GM12878 (cell line): ENCODE results near the gene PDIA4.

Experiments used
- CEBPB ChIP-seq, 2 experiments: fragments of 150-350 bp in 1 of 2; IDR thresholded peaks; 2 replicates each; pipeline ENCODE4 v1.6.1; 2012 to 2014; ENCODE audit warnings: low read depth in 2 of 2, low read length in 2 of 2, borderline replicate concordance in 1 of 2, inconsistent platforms in 1 of 2
- CEBPZ ChIP-seq: fragments of 150-350 bp; IDR thresholded peaks from 2 replicates; pipeline ENCODE4 v1.6.1; 2016; ENCODE audit warnings: low read depth, low read length
- CTCF ChIP-seq, 3 experiments: IDR thresholded peaks in 2 of 3; conservative IDR thresholded peaks in 1 of 3; 2 replicates each; pipeline ENCODE4 v1.5.1; 2011; ENCODE audit warnings: low read depth in 3 of 3, low read length in 3 of 3, mild to moderate bottlenecking in 3 of 3, control low read depth in 2 of 3, moderate library complexity in 2 of 3, inconsistent platforms in 1 of 3, mixed read lengths in 1 of 3; ENCODE audit not compliant: control insufficient read depth in 2 of 3, insufficient read depth in 1 of 3; ENCODE audit errors: extremely low read depth in 1 of 3
- ESRRA ChIP-seq: IDR thresholded peaks from 2 replicates; pipeline ENCODE4 v1.6.1; 2012; ENCODE audit warnings: mild to moderate bottlenecking, low read length, improper control_type of control experiment
- MAX ChIP-seq: IDR thresholded peaks from 2 replicates; pipeline ENCODE4 v1.6.1; 2012; ENCODE audit warnings: low read depth, low read length, improper control_type of control experiment
- PAX8 ChIP-seq: fragments of 450-650 bp; IDR thresholded peaks from 2 replicates; pipeline ENCODE4 v1.6.1; 2017; ENCODE audit warnings: mild to moderate bottlenecking, moderate library complexity
- POLR2A ChIP-seq: IDR thresholded peaks from 2 replicates; pipeline ENCODE4 v1.6.1; 2011; ENCODE audit warnings: low read depth, mild to moderate bottlenecking, low read length
- SIX5 ChIP-seq: IDR thresholded peaks from 2 replicates; pipeline ENCODE4 v1.6.1; 2011; ENCODE audit warnings: mild to moderate bottlenecking, low read depth, low read length, moderate library complexity; ENCODE audit not compliant: severe bottlenecking
- WRNIP1 ChIP-seq: IDR thresholded peaks from 2 replicates; pipeline ENCODE4 v1.6.1; 2011; ENCODE audit warnings: low read depth, low read length, improper control_type of control experiment, borderline replicate concordance
- ZBTB4 ChIP-seq: fragments of 450-650 bp; formaldehyde crosslinking; IDR thresholded peaks from 2 replicates; pipeline ENCODE4 v1.4.0; 2022; ENCODE audit warnings: mild to moderate bottlenecking, moderate library complexity

GRCh38 chr7:149003560-149004305 lies 24.6 kb downstream of the PDIA4 start:
- TF ChIP-seq PAX8 (no peak), CTCF (IDR thresholded peaks at IDR 0.05 in 2 of 3, conservative IDR thresholded peaks at IDR 0.05 in 1 of 3; ENCODE audit: control insufficient read depth in 2 of 3, extremely low read depth in 1 of 3, insufficient read depth in 1 of 3, low read depth in 3 of 3, low read length in 3 of 3) (no peak), SIX5 (no peak), CEBPZ (no peak), POLR2A (no peak), WRNIP1 (no peak), ESRRA (no peak), MAX (no peak), ZBTB4 (CRISPR knock-in tag) (no peak), CEBPB (IDR thresholded peaks at IDR 0.05; ENCODE audit: borderline replicate concordance in 1 of 2, low read depth in 2 of 2, low read length in 2 of 2) (no peak)
